Pons (tissue), 1 donor: ENCODE results near the gene RFK.

Experiments
- DNase-seq: peaks from one replicate; pipeline ENCODE4 v3.0.0-alpha.2; 2016; ENCODE audit warnings: low spot score

Gene RFK

GRCh38 chr9:76412638-76413037 is 18.4 kb upstream of the RFK start:
- no peak for DNase-seq

GRCh38 chr9:76405868-76406267 is 11.6 kb upstream of the RFK start:
- DNase-seq: no peak

GRCh38 chr9:76405340-76405739 is 11.1 kb upstream of the RFK start:
- no peak for DNase-seq

DNA sequence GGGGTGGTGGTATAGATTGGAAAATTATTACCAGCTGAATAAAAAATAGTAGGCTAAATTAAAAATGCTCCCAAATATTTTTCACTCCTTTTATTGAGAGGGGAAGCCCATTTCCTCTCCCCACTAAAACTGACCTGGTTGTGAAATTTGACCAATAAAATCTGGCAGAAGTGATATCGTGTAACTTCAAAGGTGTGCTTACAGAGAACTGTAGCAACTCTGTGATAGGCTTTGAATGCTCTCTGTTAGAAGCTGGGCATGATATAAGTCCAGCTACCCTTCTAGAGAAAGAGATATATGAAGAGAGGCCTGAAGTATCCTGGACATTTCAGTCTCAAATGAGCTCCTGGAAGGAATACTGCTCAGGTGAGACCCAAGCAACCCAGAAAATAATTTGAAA is 10.2 kb upstream of the RFK start:
- no peak for DNase-seq

DNA sequence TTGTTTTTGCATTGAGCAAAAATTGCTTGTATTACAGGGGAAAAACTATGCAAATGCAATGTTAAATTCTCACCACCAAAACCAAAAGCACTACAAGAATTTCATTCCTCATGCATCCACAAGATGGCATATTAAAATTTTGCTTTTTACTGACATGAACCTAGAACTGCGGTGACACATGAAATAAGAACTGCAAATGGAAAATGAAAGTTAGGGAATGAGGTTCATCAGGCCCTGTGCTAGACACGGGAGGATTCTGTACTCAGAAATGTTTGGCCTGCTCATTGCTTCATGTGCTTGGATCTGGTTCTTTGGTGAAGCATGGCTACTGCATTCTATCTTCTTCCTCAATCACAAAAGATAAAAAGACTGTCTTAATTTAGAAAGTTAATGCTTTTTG is 9.1 kb upstream of the RFK start:
- peak; percentile 46 for DNase-seq

DNA sequence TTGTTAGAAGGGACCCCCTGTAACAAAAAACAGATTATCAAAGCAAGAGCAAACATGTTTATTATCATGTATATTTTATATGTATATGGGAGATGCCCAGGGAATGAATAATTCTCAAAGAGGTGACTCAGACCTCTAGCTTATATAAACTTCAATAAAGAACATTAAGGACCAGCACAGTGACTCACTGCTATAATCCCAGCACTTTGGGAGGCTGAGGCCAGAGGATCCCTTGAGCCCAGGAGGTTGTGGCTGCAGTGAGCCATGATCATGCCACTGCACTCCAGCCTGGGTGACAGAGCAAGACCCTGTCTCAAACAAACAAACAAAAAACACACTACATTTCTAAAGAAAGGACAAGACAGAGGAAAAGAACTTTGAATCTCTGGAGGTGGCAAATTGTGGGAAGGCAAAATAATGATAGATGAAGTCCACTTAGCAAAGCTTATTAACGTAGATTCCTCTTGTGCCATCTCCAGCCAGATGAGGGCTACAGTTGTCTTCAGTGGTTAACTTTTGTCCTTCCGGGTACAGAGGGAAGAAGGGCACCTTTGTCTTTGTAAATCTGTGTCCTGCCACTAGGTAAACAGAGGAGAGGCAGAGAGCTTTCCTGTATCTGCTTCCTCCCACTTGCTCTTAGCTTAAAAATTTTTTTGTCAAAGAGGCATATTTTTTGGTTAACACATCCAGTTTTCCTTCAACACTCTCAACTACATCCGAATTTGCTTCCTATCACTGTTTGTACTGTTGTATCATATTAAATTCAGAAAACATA is 7.5 kb upstream of the RFK start:
- DNase-seq: no peak

GRCh38 chr9:76401176-76401575 is 7.0 kb upstream of the RFK start:
- DNase-seq: no peak

- DNase-seq: no peak
These were observed 6.4 kb upstream of the RFK start for GRCh38 chr9:76400534-76401096.

GRCh38 chr9:76399856-76400255 is 5.6 kb upstream of the RFK start:
- no peak for DNase-seq

DNA sequence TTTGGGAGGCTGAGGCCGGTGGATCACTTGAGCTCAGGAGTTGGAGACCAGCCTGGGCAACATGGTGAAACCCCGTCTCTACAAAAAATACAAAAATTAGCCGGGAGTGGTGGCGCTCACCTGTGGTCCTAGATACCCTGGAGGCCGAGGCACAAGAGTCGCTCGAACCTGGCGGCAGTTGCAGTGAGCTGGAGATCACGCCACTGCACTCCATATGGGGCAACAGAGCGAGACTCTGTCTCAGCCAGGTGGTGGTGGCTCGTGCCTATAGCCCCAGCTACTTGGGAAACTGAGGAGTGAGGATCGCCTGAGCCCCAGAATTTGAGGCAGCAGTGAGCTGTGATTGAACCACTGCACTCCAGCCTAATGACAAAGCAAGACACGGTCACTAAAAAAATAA is 2.4 kb upstream of the RFK start:
- no peak for DNase-seq

- DNase-seq: no peak
These were observed 1.9 kb upstream of the RFK start for GRCh38 chr9:76396144-76396543.

GRCh38 chr9:76395381-76395780 is 1.2 kb upstream of the RFK start:
- DNase-seq: peak; percentile 31

DNA sequence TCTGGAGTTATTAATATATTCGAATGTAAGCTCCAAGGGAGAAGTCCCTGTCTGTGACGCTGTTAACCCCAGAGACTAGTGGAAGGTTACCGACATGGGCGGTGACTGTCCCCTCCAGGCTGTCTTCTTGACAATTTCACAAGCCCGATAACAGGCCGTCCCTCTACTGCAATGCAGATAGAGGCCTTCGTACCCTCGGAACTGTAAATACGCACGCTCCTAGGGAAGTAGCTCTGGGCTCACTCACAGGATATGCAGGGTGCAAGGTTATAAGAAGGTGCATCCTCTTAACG is 680 bp upstream of the RFK start:
- DNase-seq: peak; percentile 78

DNA sequence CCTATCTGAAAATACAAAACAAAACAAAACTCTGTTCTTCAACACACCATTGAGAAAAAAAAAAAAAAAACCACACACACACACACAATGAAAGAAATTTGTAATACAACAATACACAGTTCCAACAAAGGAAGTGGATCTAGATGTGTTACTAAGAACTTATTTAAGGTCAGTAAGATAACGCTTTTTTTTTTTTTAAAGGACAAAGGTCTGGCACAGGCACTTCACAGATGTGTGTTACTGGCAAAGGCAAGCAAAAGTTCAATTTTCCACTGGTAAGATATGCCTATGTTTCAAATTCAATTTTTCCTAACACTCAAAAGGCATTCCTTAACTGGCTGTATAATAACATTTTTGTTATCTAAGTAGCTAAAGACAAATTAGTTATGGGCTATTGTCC is 3.6 kb downstream of the RFK start:
- no peak for DNase-seq

DNA sequence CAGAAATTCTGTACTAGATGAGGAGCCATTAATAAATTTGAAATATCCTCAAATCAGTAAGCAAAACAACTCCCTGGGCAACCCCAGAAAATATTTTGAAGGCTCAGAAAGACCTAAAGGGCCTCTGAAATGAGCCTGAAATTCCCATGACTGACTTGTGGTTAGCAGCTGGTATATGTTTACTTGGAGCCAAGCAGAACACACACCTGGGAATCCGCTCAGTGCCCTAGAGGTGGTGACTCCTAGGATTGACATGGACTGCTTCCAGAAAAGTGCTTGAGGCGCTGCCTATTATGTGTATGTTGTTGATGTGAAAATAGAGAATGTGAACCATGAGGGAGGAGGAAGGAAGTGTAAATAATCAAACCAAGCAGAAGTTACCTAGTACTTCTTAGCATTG is 14.7 kb downstream of the RFK start:
- no peak for DNase-seq

GRCh38 chr9:76378367-76379073 is 15.7 kb downstream of the RFK start:
- no peak for DNase-seq

DNA sequence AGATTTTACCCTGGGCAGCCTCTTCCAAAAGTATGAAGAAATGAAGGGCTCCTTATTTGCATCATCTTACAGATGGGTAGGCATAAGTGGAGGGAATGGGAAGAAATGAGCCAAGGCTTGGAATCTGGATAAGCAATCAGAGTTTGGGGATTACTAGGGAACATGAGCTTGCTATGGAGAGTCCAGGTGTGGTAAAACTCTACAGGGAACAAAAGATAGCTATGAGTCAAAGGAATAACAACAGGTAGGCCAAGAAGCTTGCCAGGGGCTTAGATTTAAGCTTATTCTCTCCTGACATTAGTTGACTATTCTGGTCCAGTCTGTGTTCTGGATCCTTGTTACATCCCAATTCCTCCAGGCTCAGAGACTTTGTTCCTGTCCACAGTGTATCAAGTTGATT is 16.4 kb downstream of the RFK start:
- DNase-seq: no peak

DNA sequence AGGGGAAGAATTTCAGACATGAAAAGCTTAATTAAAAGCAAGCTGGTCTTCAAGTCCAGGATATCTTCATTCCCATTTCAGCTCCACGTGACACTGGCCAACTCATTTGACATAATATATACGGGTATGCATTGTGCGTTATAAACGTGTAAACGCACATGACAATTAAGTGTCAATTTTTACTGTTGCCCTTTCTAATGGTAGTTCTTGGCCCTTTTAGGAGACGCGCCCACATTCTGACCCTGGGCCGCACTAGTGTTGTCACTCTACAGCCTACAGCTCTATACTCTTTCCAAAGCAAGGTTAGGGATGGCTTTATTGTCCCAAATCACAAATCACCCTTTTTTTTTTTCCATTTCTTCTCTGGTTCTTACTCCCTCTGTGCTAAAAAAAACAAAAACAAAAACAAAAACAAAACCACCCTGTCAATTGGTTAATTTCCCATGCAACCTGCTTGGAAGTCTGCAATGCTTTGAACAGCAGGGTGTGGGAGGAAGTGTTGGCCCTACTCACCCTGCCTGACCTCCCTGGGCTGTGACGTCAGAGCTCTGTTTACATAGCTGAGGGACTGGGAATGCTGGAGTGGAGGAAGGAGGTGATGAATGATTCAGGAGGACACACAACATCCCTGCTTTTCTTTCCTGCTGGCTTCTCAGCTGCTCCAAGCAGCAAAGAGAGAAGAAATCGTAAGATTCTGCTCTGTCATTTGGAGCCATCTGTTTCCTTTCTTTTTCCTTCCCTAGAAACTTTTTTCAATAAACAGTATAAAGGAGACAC is 19.3 kb downstream of the RFK start:
- peak; percentile 48 for DNase-seq

DNA sequence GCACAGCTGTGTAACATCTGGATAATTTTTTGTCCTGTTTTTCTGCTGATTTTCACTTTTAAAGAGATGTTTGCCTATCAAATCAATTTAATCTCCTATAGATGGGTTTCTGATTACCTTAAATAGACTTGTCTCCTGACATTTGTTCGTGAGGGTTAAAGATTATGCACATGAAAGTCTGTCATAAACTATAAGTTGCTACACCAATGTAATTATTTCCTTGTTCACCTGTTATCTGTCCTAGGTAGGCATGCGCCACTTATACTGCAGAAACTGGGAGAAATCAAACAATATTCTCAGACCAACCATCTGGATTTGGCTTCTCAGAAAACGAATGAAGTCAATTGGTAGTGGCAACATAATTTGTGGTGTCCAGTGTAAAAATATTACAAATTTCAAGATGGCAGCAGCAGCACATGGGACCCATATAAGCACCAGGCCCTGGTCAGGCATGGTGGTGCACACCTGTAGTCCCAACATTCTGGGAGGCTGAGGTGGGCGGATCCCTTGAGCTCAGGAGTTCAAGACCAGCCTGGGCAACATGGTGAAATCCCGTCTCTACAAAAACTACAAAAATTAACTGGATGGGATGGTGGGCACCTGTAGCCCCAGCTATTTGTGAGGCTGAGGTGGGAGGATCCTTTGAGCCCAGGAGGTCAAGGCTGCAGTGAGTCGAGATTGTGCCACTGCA is 20.3 kb downstream of the RFK start:
- DNase-seq: no peak

DNA sequence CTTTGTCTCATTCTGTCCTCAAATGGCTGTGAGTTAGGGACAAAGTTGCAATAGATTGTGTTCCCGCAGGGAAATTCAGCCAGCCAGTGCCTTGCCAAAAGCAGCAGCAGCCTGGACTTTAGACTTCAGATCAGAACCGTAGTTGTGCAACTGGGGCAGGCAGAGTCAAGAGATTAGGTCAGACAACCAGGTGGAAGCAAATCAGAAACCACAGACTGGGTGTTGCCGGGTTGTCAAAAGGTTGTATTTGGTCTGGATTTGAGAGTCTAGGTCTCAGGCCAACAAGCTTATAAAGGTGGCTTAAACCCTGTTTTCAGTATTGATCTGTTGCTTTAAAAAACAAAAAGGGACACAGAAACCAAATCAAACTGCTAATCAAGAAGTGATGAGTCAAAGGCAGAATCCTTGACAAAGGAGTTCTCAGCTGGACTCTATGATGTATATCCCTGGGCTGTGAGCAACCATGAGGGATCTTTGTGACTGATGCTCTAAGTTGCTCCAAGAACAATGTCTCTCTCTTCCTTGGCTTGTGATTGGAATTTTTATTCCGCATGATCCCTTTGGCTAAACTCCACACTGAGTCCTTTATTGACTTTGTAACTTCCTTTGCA is 20.9 kb downstream of the RFK start:
- DNase-seq: peak; percentile 26

DNA sequence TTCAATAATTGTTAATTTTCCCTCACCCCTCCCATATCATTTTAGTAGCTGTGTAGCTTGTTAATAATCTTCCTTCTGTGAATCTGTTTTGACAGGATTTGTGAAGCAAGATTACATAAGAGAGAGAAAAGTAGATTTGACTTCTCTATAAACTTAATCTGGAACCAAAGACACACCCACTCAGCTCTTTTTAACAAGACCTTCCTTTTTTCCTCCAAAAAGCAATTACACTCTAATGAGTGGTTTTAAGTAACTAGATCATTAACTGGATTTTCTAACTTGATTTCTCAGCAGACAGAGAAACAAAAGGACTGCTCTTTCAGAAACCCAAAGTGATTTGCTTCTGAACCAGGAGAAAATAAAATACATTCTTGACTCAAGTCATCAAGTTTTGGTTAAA is 21.9 kb downstream of the RFK start:
- no peak for DNase-seq

DNA sequence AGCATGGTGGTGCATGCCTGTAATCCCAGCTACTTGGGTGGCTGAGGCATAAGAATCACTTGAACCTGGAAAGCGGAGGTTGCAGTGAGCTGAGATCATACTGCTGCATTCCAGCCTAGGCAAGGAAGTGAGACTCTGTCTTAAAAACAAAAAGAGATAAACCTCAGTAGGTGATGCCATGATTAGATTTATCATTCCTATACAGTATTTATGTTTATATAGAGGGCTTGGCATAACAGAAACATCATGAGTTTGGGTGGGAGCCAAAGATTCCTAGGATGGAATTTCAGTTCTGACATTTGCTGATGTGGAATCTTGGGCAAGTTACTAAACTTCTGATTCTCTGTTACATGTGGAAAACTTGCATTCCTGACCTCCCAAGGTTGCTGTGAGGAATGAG is 22.3 kb downstream of the RFK start:
- no peak for DNase-seq
